ENCODE data around the gene ACOX3.

ACOX3 gene

DNA sequence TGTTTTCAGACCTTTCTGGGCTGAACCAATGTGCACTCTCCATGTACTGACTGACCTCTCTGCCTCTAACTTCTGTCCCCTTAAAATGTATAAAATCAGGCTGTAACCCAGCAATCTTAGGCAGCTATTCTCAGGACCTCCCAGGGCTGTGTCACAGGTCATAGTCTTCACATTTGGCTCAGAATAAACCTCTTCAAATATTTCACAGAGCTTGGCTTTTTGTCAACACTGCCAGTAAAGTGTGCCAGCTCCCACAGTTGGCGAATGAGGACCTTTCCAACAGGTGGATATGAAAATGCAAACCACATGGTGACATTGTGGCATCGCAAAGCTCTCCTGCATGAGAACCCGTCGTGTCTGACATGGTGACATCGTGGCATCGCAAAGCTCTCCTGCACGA, 76.4 kb downstream of the ACOX3 start:
- Histone ChIP-seq H3K9me3 (ENCODE audit: low read length) (no peaks in the 10 kb centered on the region), H3K27me3 (ENCODE audit: insufficient read depth, low read length) (no peaks in the 10 kb centered on the region), H3K79me2 (ENCODE audit: insufficient read depth, low read length) (no peaks in the 10 kb centered on the region), H4K20me1 (ENCODE audit: insufficient read depth, low read length) (no peaks in the 10 kb centered on the region), H3K9me2 (ENCODE audit: low read depth, low read length) (no peaks in the 10 kb centered on the region), H3K27ac (ENCODE audit: low read depth, low read length, poor library complexity, severe bottlenecking) (no peak overlapping the region), H3K4me3 (ENCODE audit: low read depth, low read length, poor library complexity, severe bottlenecking) (no peak overlapping the region), H3K36me3 (ENCODE audit: insufficient read depth, low read length) (no peaks in the 10 kb centered on the region; the same call in 1 of the 2 replicates), H3K9ac (ENCODE audit: low read length) (no peak overlapping the region), H2AFZ (ENCODE audit: low read length) (no peak overlapping the region), H3K4me1 (ENCODE audit: insufficient read depth, low read length, severe bottlenecking) (no peaks in the 10 kb centered on the region), H3K4me2 (ENCODE audit: low read length) (no peak overlapping the region), H3F3A (ENCODE audit: insufficient read depth, low read length) (no peaks in the 10 kb centered on the region)
- TF ChIP-seq EZH2 (IDR thresholded peaks at IDR 0.05; ENCODE audit: borderline replicate concordance, low read length) = no peak
- TF ChIP-seq, protein P1, sequence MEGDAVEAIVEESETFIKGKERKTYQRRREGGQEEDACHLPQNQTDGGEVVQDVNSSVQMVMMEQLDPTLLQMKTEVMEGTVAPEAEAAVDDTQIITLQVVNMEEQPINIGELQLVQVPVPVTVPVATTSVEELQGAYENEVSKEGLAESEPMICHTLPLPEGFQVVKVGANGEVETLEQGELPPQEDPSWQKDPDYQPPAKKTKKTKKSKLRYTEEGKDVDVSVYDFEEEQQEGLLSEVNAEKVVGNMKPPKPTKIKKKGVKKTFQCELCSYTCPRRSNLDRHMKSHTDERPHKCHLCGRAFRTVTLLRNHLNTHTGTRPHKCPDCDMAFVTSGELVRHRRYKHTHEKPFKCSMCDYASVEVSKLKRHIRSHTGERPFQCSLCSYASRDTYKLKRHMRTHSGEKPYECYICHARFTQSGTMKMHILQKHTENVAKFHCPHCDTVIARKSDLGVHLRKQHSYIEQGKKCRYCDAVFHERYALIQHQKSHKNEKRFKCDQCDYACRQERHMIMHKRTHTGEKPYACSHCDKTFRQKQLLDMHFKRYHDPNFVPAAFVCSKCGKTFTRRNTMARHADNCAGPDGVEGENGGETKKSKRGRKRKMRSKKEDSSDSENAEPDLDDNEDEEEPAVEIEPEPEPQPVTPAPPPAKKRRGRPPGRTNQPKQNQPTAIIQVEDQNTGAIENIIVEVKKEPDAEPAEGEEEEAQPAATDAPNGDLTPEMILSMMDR (IDR thresholded peaks at IDR 0.05; ENCODE audit: low read length) = no peak

DNA sequence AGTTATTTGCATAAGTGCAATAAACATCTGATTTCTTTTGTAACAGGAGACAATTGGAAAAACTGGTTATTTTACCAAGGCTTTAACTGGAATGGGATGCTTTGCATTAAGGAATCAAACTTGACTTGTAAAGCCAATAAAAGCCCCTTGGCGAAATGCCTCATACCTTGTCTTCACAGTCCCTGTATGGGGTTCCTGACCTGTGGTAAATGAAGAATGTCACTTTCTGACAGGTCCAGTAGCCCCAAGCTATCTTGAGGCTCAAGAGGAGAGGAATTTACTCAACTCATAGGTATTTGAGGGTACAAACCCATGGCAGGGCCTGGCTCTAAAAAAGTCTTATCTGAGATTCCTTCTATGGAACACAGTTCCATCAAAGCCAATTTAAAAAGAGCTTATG, 78.0 kb downstream of the ACOX3 start:
- Histone ChIP-seq H3K4me2 (ENCODE audit: low read length) (no peak overlapping the region), H3K9me3 (ENCODE audit: low read length) (no peaks in the 10 kb centered on the region), H3K9ac (ENCODE audit: low read length) (no peak overlapping the region), H3K9me2 (ENCODE audit: low read depth, low read length) (no peaks in the 10 kb centered on the region), H3F3A (ENCODE audit: insufficient read depth, low read length) (no peaks in the 10 kb centered on the region), H3K27me3 (ENCODE audit: insufficient read depth, low read length) (no peaks in the 10 kb centered on the region), H3K4me3 (ENCODE audit: low read depth, low read length, poor library complexity, severe bottlenecking) (no peak overlapping the region), H3K36me3 (ENCODE audit: insufficient read depth, low read length) (no peaks in the 10 kb centered on the region; the same call in 1 of the 2 replicates), H4K20me1 (ENCODE audit: insufficient read depth, low read length) (no peaks in the 10 kb centered on the region), H3K27ac (ENCODE audit: low read depth, low read length, poor library complexity, severe bottlenecking) (no peak overlapping the region), H2AFZ (ENCODE audit: low read length) (no peak overlapping the region), H3K79me2 (ENCODE audit: insufficient read depth, low read length) (no peaks in the 10 kb centered on the region), H3K4me1 (ENCODE audit: insufficient read depth, low read length, severe bottlenecking) (no peaks in the 10 kb centered on the region)
- TF ChIP-seq, protein P1 (IDR thresholded peaks at IDR 0.05; ENCODE audit: low read length) = no peak
- no peak for TF ChIP-seq EZH2 (IDR thresholded peaks at IDR 0.05; ENCODE audit: borderline replicate concordance, low read length)

DNA sequence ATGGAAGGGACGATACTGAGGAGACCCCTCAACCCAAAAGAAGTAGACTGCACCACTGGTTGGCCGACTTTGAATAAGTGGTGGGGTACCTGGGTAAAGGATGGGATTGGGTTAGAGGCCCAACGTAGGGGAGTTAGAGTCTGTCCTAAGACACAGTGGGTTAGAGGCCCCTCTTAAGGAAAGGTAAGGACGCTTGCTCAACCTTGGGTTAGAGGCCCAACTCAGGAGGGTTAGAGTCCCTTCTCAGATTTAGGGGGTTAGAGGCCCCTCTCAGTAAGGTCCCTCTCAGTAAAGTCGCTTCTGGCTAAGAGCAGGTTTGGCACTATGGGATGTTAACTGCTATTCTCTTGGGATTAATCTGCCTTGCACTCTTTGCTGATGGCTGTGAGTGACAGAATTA, 81.3 kb downstream of the ACOX3 start:
- Histone ChIP-seq H3K9me2 (ENCODE audit: low read depth, low read length) (no peaks in the 10 kb centered on the region), H2AFZ (ENCODE audit: low read length) (no peak overlapping the region), H4K20me1 (ENCODE audit: insufficient read depth, low read length) (no peaks in the 10 kb centered on the region), H3K4me1 (ENCODE audit: insufficient read depth, low read length, severe bottlenecking) (no peaks in the 10 kb centered on the region), H3K4me2 (ENCODE audit: low read length) (no peak overlapping the region), H3K27me3 (ENCODE audit: insufficient read depth, low read length) (no peaks in the 10 kb centered on the region; the same call in 1 of the 2 replicates), H3K36me3 (ENCODE audit: insufficient read depth, low read length) (no peaks in the 10 kb centered on the region; the same call in 1 of the 2 replicates), H3F3A (ENCODE audit: insufficient read depth, low read length) (no peaks in the 10 kb centered on the region), H3K4me3 (ENCODE audit: low read depth, low read length, poor library complexity, severe bottlenecking) (no peak overlapping the region), H3K9me3 (ENCODE audit: low read length) (no peaks in the 10 kb centered on the region), H3K79me2 (ENCODE audit: insufficient read depth, low read length) (no peaks in the 10 kb centered on the region), H3K27ac (ENCODE audit: low read depth, low read length, poor library complexity, severe bottlenecking) (no peak overlapping the region), H3K9ac (ENCODE audit: low read length) (no peak overlapping the region)
- TF ChIP-seq, protein P1 (IDR thresholded peaks at IDR 0.05; ENCODE audit: low read length) = no peak
- TF ChIP-seq EZH2 (IDR thresholded peaks at IDR 0.05; ENCODE audit: borderline replicate concordance, low read length) = no peak
